HG02840 (cell line): Measurements from ENCODE around the gene NYAP2.

ENCODE experiments used
- ATAC-seq: cut with Tn5 transposase; IDR thresholded peaks from one replicate; pipeline ENCODE4 v1.9.1; 2021; ENCODE audit warnings: mild to moderate bottlenecking, moderate library complexity, moderate number of reproducible peaks; ENCODE audit not compliant: unreplicated experiment, low FRiP score

The NYAP2 gene

DNA sequence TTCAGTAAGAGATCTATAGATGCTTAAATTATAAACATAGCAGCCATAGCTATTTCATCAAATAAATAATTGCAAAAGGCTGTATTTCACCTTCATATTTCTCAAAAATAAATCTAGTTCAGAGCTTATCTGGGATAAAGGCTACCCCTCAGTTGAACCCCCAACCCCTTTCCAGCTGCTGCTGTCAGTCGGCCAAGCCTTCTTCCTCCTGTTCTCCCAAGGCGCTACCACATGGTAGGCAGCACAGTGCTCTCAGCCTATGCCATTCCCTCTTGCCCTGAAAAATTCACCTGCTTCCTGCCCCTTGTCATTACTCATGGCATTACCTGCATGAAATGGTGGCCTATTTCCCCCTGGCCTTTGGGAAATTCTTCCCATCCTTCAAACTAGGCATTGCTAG lies 136.5 kb downstream of the NYAP2 start:
- no peak for ATAC-seq

GRCh38 chr2:225543626-225544025 lies 144.1 kb downstream of the NYAP2 start:
- ATAC-seq: no peak

DNA sequence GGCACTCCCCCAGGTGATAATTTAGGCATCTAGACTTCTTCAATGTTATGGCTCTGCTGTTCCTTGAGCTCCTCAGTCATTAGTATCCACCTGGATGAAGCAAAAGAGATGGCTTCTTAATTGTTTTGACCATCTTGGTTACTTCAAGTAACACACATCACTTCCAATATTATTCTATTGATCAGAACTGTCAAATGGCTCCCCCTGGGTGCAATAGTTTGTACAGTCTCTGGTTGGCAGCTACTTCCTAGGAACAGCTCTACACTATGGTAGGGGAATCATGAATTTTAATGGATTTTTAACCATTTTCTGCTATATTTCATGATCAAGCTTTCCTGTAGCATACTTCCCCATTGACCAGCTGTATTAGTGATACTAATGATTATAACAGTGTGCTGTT lies 157.0 kb downstream of the NYAP2 start:
- ATAC-seq: no peak

GRCh38 chr2:225558399-225559071 lies 159.0 kb downstream of the NYAP2 start:
- no peak for ATAC-seq

- ATAC-seq: no peak
Observed at GRCh38 chr2:225559072-225559415, 159.5 kb downstream of the NYAP2 start.

DNA sequence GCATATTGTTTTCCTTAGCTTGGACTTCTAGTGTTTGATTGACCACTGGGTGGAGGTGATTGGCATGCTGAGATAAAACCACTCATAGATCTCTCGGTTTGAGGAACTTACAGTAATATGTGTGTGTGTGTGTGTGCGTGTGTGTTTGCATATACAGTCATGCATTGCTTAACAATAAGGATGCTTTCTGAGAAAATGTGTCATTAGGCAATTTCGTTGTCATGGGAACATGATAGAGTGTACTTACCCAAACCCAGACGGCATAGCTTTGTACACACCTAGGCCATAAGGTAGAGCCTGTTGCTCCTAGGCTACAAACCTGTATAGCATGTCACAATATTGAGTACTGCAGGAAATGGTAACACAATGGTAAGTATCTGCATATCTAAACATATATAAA lies 167.3 kb downstream of the NYAP2 start:
- no peak for ATAC-seq

DNA sequence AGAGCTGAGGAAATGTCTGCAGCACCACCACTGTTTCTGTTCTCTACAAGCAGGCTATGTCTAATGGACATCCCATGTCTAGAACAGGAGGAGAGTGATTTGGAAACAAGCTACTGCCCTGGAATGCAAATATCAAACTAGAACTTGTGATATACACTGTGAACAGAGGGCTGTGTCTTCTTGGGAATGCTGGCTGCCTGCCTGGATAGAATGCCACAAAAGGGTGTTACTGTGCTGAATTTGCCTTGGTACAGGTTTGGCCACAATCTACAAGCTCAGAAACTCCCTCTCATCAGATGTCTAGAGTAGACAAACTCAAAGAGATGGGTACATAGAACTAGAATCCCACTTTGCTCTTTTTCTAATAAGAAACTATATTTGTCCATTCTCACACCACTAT lies 170.5 kb downstream of the NYAP2 start:
- ATAC-seq: no peak

- no peak for ATAC-seq
Observed at GRCh38 chr2:225573603-225574002, 174.1 kb downstream of the NYAP2 start.

DNA sequence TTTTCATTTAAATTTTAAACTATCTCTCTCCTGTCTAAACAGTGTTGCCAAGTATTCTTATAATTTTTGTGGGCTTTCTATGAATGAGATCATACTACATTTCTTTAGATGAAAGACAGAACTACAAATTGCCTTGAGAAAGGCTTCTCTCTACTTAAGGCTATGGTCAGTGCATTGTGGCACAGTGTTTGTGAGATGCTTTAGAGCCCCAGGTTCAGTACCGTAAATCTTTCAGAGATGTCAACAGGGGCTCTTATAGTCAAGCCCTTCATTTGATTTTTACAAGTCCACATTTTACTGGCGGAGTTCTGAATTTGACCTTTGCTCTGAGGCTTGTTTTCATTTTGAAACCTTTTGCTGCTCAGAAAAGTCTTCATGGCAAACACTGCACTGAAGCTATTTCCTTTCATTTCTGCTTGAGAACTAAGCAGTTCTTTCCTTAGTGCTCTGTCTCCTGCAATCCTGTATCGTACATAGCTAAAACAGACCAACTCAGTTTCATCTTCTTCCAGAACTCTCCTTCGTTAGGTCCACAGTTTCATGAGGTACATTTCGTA lies 175.2 kb downstream of the NYAP2 start:
- ATAC-seq: no peak

DNA sequence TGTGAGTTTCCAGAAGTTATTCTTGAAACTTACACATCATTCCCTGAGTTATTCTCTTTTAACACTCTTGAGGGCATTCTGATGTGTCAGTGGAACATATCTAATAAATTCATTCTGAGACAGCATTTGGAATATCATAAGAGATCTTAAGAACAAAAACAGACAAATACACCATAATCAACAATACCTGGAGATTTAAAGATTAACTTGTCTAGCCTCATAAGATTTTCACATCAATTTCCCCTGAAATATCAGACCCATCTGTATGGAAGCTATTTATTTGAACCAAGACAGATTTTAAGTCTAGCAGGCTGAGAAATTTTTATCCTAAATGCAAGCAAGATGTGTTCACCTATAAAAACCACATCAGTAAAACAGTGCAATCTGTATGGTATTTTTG lies 181.6 kb downstream of the NYAP2 start:
- ATAC-seq: no peak

- ATAC-seq: no peak
Observed at GRCh38 chr2:225581906-225582305, 182.4 kb downstream of the NYAP2 start.

GRCh38 chr2:225582355-225583116 lies 183.0 kb downstream of the NYAP2 start:
- no peak for ATAC-seq

- ATAC-seq: no peak
Observed at GRCh38 chr2:225584796-225585195, 185.3 kb downstream of the NYAP2 start.

DNA sequence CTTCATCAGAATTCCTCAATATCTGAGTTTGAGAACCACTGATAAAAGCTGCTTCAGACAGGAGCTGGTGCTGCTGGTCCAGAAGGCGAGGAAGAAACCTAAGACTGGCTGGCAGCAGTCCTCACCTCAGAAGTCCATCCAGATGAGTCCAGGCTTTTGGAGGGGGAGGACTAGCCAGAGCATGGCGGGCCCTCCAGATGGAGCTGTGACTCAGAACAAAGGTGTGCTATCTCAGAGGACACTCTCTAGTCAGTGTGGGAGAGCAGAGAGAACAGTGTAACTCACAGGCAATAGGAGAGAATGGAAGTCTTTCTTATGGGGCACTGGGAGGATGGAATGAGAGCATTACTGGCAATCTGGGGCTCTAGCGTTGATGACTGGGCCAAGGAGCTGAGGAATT lies 191.4 kb downstream of the NYAP2 start:
- no peak for ATAC-seq

- ATAC-seq: no peak
Observed at GRCh38 chr2:225597911-225598310, 198.4 kb downstream of the NYAP2 start.

DNA sequence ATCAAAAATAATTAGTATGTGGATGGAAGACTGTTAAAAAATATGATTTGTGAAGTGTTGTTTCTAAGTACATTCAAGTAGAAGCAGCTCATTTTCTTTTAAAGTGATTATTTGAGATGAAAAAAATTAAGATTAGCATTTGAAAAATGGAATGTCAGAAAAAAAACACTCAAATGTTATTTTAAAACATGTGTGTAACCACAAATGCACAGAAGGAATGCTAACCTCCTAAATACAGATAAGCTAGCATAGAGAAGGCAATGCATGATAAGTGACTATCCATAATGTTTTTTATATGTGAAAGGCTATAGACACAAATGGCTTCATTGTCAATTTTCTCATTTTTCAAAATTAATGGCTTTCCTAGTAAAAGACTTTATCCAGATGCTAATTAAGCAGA lies 198.9 kb downstream of the NYAP2 start:
- ATAC-seq: no peak

GRCh38 chr2:225598897-225599296 lies 199.4 kb downstream of the NYAP2 start:
- no peak for ATAC-seq

DNA sequence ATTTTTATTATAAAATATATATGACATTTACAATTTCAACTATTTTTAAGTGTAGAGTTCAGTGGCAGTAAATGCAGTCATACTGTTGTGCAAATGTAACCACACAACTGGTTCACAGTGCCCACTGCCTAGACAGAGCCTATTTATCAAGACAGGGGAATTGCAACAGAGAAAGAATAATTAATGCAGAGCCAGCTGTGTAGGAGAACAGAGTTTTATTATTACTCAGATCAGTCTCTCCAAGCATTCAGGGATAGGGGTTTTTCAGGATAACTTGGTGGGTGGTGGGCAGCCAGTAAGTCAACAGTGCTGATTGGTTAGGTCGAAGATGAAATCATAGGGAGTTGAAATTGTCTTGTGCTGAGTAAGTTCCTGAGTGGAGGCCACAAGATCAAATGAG lies 200.3 kb downstream of the NYAP2 start:
- no peak for ATAC-seq

- no peak for ATAC-seq
Observed at GRCh38 chr2:225600444-225600843, 200.9 kb downstream of the NYAP2 start.

DNA sequence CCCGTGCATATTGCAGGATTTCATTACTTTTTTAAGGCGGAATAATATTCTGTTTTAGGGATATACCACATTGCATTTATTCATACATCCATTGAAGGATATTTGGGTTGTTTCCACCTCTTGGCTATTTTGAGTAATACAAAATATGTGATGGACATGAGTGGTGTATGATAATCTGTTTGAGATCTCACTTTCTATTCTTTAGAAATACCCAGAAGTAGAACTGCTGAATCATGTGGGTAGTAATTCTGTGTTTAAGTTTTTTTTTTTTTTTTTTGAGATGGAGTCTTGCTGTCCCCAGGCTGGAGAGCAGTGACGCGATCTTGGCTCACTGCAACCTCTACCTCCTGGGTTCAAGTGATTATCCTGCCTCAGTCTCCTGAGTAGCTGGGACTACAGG lies 201.4 kb downstream of the NYAP2 start:
- ATAC-seq: no peak

DNA sequence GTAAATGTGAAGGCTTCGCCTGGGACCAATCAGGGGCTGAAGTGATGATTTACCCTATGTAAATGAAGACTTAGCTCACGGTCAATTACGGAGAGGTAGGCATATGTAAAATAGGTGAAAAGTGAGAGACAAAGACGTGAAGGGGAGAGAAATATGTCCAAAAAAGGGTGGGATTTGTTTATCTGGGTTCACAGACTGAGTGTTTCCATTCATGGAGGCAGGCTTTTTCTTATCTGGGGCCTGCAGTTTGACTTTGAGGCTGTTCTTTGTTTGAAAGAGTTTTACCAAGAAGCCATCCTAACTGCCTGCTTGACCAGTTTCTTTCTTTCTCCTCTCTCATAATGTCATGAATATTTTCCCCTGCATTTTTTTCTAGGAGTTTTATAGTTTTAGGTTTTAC lies 202.7 kb downstream of the NYAP2 start:
- no peak for ATAC-seq

- no peak for ATAC-seq
Observed at GRCh38 chr2:225608136-225608535, 208.6 kb downstream of the NYAP2 start.
